Measurements from ENCODE around the gene FMO2.

Gene FMO2

DNA sequence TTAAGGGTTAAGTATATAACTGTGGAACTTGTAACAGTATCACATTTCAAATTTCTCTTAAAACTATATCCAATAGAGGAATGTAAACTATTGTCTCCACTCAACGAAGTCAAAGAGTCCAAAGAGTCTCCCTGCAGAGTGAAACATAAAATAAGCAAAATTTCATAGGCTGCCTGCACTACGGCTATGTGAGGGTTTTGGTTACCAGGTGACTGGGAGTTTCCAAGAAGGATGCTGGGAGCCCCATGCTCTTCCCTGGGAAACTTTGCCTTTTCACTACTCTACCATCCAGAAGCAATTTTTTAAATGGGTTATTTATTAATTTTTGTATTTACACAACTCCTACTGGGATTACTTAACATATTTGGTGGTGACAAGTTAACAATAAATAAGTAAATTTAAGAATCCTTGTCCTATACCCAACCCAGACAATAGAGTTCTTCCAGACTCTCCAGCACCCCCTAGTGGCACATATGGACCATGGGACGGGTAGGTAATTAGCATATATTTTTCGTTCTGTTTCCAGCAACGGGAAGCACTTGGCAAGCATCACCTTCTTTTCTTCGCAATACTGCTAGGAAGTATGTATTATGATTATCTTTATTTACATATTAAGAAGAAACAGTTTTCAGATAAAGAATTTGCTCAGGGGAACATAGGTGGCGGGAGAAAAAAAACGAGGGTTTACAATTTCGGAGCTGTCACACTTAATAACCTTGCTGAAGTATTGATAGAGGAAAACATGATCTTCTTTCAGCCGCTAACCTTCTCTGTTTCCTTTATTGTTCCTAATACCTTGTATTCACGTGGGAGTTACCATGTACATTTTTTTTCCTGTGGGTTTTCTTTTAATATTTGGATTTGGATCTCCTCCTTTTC lies 3.5 kb downstream of the FMO2 start:
- no peak overlapping the region for H3K4me3 ChIP-seq (ENCODE audit: control insufficient read depth, low read depth, low read length)
- DNase-seq (ENCODE audit: low read depth), result peak; percentile 74
- TF ChIP-seq, protein P1, sequence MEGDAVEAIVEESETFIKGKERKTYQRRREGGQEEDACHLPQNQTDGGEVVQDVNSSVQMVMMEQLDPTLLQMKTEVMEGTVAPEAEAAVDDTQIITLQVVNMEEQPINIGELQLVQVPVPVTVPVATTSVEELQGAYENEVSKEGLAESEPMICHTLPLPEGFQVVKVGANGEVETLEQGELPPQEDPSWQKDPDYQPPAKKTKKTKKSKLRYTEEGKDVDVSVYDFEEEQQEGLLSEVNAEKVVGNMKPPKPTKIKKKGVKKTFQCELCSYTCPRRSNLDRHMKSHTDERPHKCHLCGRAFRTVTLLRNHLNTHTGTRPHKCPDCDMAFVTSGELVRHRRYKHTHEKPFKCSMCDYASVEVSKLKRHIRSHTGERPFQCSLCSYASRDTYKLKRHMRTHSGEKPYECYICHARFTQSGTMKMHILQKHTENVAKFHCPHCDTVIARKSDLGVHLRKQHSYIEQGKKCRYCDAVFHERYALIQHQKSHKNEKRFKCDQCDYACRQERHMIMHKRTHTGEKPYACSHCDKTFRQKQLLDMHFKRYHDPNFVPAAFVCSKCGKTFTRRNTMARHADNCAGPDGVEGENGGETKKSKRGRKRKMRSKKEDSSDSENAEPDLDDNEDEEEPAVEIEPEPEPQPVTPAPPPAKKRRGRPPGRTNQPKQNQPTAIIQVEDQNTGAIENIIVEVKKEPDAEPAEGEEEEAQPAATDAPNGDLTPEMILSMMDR (conservative IDR thresholded peaks at IDR 0.05; ENCODE audit: control insufficient read depth, insufficient read depth, low read depth, low read length), result peak; percentile 86

DNA sequence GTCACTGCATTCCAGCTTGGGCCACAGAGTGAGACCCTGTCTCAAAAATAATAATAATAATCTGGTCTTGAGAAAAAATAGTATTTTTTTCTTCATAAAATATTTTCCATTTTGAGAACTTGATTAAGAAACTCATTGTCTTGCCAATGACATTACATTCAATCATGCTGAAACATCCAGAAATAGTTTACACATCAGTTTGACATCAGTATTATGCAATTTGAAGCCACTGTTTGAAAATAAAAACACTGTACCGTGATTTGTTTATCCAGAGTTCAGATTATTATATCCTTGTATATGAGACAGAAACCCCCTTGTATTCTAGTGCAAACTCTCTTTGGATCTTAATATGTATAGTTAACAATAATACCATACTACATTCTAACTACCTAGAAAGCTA lies 6.9 kb downstream of the FMO2 start:
- peak; percentile 40 for DNase-seq (ENCODE audit: low read depth)
- TF ChIP-seq, protein P1 (conservative IDR thresholded peaks at IDR 0.05; ENCODE audit: control insufficient read depth, insufficient read depth, low read depth, low read length), result no peak
- H3K4me3 ChIP-seq (ENCODE audit: control insufficient read depth, low read depth, low read length), result no peak overlapping the region

DNA sequence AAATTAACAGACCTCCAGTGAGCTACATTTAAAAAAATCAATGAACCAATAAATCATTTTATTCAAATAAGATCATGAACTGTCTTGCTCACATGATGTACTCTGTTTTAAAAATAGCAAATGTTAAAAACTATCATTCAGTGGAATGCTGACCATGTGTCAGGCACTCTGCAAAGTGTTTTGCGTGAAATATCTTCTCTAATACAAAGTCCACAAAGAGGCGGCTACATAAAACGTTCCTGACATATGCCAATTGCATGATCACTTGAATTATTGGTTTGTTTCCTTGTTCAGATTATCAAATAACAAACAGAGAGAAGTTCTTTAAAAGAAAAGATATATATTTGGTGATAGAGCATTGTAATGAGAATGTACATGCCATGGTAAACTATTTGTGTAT lies 10.7 kb downstream of the FMO2 start:
- no peak overlapping the region for H3K4me3 ChIP-seq (ENCODE audit: control insufficient read depth, low read depth, low read length)
- DNase-seq (ENCODE audit: low read depth), result no peak
- TF ChIP-seq, protein P1 (conservative IDR thresholded peaks at IDR 0.05; ENCODE audit: control insufficient read depth, insufficient read depth, low read depth, low read length), result no peak

DNA sequence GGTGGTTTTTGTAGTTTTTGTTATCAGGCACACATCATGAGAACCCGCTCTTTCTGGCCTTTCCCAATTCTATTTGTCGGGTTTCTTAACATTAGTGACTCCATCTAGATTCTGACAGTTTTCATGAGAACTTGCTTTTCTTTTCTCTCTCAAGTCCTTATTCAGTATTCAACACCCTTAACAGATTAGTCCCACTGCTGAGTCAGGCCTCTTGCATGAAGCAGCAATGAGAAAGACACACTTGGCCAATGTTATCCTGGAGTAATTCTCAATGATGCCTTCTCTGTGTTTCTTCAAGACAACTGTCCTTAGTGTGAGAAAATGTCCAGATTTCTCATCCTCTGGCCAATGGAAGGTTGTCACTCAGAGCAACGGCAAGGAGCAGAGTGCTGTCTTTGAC lies 11.3 kb downstream of the FMO2 start:
- peak; percentile 38 for DNase-seq (ENCODE audit: low read depth)
- no peak overlapping the region for H3K4me3 ChIP-seq (ENCODE audit: control insufficient read depth, low read depth, low read length)
- TF ChIP-seq, protein P1 (conservative IDR thresholded peaks at IDR 0.05; ENCODE audit: control insufficient read depth, insufficient read depth, low read depth, low read length), result no peak

DNA sequence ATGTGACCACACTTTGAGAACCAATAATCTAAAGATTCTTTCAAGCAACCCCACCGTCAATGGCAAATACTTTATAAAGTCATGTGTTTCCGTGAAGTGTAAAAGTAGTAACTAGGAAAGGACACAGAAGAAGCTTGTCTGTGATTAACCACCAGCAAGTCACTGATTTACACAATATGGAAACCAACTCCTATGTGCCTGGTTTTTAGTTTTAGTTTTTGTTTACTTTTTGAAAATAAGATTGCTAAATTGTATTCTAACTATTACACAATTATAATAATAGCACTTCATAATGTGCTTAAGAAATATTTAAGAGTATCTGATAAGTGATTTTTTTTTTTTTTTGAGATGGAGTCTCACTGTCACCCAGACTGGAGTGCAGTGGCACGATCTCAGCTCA lies 13.0 kb downstream of the FMO2 start:
- no peak overlapping the region for H3K4me3 ChIP-seq (ENCODE audit: control insufficient read depth, low read depth, low read length)
- TF ChIP-seq, protein P1 (conservative IDR thresholded peaks at IDR 0.05; ENCODE audit: control insufficient read depth, insufficient read depth, low read depth, low read length), result no peak
- no peak for DNase-seq (ENCODE audit: low read depth)

DNA sequence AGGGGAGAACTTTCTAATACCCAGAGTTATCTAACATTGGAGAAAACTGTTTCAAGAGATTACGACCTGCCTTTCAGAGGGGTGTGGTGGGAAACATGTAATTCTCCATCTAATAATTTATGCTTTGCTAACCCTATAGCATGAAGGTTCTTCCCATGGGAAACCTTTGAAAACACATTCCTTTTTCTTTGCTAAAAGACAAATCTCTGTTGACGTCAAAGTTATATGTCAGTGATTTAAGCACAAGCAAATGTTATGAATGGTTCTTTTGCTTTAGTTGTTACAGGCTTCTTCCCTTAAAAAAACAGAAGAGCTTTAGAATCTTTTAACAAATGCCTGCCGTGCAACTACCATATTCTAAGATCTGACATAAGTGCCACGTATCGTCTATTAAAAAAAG lies 19.2 kb downstream of the FMO2 start:
- no peak for DNase-seq (ENCODE audit: low read depth)
- TF ChIP-seq, protein P1 (conservative IDR thresholded peaks at IDR 0.05; ENCODE audit: control insufficient read depth, insufficient read depth, low read depth, low read length), result no peak
- no peak overlapping the region for H3K4me3 ChIP-seq (ENCODE audit: control insufficient read depth, low read depth, low read length)
